ENCODE measurements around the gene MMP7.
"Not testable (repeated sequence)": the region's sequence is repeated elsewhere in the genome, so short reads cannot be mapped to it uniquely, and the experiment has no call there.

MMP7 gene

GRCh38 chr11:102523887-102524286 lies 6.7 kb downstream of the MMP7 start:
- H3K4me3 ChIP-seq = no peak overlapping the region
- H3K27me3 ChIP-seq (ENCODE audit: low read depth) = no peaks in the 10 kb centered on the region; the same call in 1 of the 2 replicates
- no peaks in the 10 kb centered on the region for H3K4me1 ChIP-seq
- in situ Hi-C loops (cut with MboI; ENCODE audit: low sequenced_read_pairs) = no loop called here
- no peak for DNase-seq (ENCODE audit: low spot score in 2 of 2)
- H3K9me3 ChIP-seq = no peaks in the 10 kb centered on the region
- no peaks in the 10 kb centered on the region for H3K36me3 ChIP-seq (replicated peaks)

- DNase-seq (ENCODE audit: low spot score in 2 of 2) = no peak
- H3K4me3 ChIP-seq = no peak overlapping the region
- in situ Hi-C loops (cut with MboI; ENCODE audit: low sequenced_read_pairs) = no loop called here
- H3K36me3 ChIP-seq (replicated peaks) = no peaks in the 10 kb centered on the region
- no peaks in the 10 kb centered on the region for H3K9me3 ChIP-seq
- H3K4me1 ChIP-seq = no peaks in the 10 kb centered on the region
- H3K27me3 ChIP-seq (ENCODE audit: low read depth) = no peaks in the 10 kb centered on the region
These were observed 7.4 kb downstream of the MMP7 start for GRCh38 chr11:102523189-102523570.

- in situ Hi-C loops (cut with MboI; ENCODE audit: low sequenced_read_pairs) = no loop called here
- H3K36me3 ChIP-seq (replicated peaks) = no peaks in the 10 kb centered on the region
- no peaks in the 10 kb centered on the region for H3K27me3 ChIP-seq (ENCODE audit: low read depth)
- no peaks in the 10 kb centered on the region for H3K9me3 ChIP-seq
- no peak for DNase-seq (ENCODE audit: low spot score in 2 of 2)
- no peaks in the 10 kb centered on the region for H3K4me1 ChIP-seq
- no peak overlapping the region for H3K4me3 ChIP-seq
These were observed 8.0 kb downstream of the MMP7 start for GRCh38 chr11:102522312-102523188.

- Histone ChIP-seq H3K27me3 (ENCODE audit: low read depth) (no peaks in the 10 kb centered on the region), H3K9me3 (no peaks in the 10 kb centered on the region), H3K36me3 (replicated peaks) (no peaks in the 10 kb centered on the region), H3K4me3 (no peak overlapping the region), H3K4me1 (no peaks in the 10 kb centered on the region)
- DNase-seq (ENCODE audit: low spot score in 2 of 2) = no peak
- in situ Hi-C loops (cut with MboI; ENCODE audit: low sequenced_read_pairs) = no loop called here
These were observed 9.4 kb downstream of the MMP7 start for GRCh38 chr11:102521121-102521520.

- Histone ChIP-seq H3K9me3 (no peaks in the 10 kb centered on the region), H3K4me1 (no peaks in the 10 kb centered on the region), H3K27me3 (ENCODE audit: low read depth) (no peaks in the 10 kb centered on the region), H3K4me3 (no peak overlapping the region), H3K36me3 (replicated peaks) (no peaks in the 10 kb centered on the region)
- no peak for DNase-seq (ENCODE audit: low spot score in 2 of 2)
- in situ Hi-C loops (cut with MboI; ENCODE audit: low sequenced_read_pairs) = no loop called here
These were observed 10.0 kb downstream of the MMP7 start for GRCh38 chr11:102520514-102520913.

- no peaks in the 10 kb centered on the region for H3K27me3 ChIP-seq (ENCODE audit: low read depth)
- in situ Hi-C loops (cut with MboI; ENCODE audit: low sequenced_read_pairs) = no loop called here
- H3K4me3 ChIP-seq = no peak overlapping the region
- DNase-seq (ENCODE audit: low spot score in 2 of 2) = no peak
- no peaks in the 10 kb centered on the region for H3K4me1 ChIP-seq
- no peaks in the 10 kb centered on the region for H3K9me3 ChIP-seq
- no peaks in the 10 kb centered on the region for H3K36me3 ChIP-seq (replicated peaks)
These were observed 12.1 kb downstream of the MMP7 start for GRCh38 chr11:102518296-102519094.

- H3K27me3 ChIP-seq (ENCODE audit: low read depth) = no peaks in the 10 kb centered on the region
- H3K4me1 ChIP-seq = no peaks in the 10 kb centered on the region
- H3K9me3 ChIP-seq = no peaks in the 10 kb centered on the region
- no peak overlapping the region for H3K4me3 ChIP-seq
- DNase-seq (ENCODE audit: low spot score in 2 of 2) = no peak
- H3K36me3 ChIP-seq (replicated peaks) = no peaks in the 10 kb centered on the region
- in situ Hi-C loops (cut with MboI; ENCODE audit: low sequenced_read_pairs) = no loop called here
These were observed 12.9 kb downstream of the MMP7 start for GRCh38 chr11:102517670-102518069.

- no peaks in the 10 kb centered on the region for H3K27me3 ChIP-seq (ENCODE audit: low read depth)
- in situ Hi-C loops (cut with MboI; ENCODE audit: low sequenced_read_pairs) = no loop called here
- no peaks in the 10 kb centered on the region for H3K4me1 ChIP-seq
- no peak for DNase-seq (ENCODE audit: low spot score in 2 of 2)
- no peaks in the 10 kb centered on the region for H3K9me3 ChIP-seq
- no peak overlapping the region for H3K4me3 ChIP-seq
- H3K36me3 ChIP-seq (replicated peaks) = no peaks in the 10 kb centered on the region
These were observed 14.4 kb downstream of the MMP7 start for GRCh38 chr11:102516179-102516578.

GRCh38 chr11:102513869-102514268 lies 16.7 kb downstream of the MMP7 start:
- Histone ChIP-seq H3K4me3 (no peak overlapping the region), H3K4me1 (no peaks in the 10 kb centered on the region), H3K36me3 (replicated peaks) (no peaks in the 10 kb centered on the region), H3K27me3 (ENCODE audit: low read depth) (no peaks in the 10 kb centered on the region), H3K9me3 (no peaks in the 10 kb centered on the region)
- DNase-seq (ENCODE audit: low spot score in 2 of 2) = no peak
- in situ Hi-C loops (cut with MboI; ENCODE audit: low sequenced_read_pairs) = no loop called here

GRCh38 chr11:102510439-102511135 lies 20.0 kb downstream of the MMP7 start:
- no peaks in the 10 kb centered on the region for H3K36me3 ChIP-seq (replicated peaks)
- DNase-seq (ENCODE audit: low spot score in 2 of 2) = no peak
- H3K9me3 ChIP-seq = no peaks in the 10 kb centered on the region
- H3K27me3 ChIP-seq (ENCODE audit: low read depth) = no peaks in the 10 kb centered on the region
- no peaks in the 10 kb centered on the region for H3K4me1 ChIP-seq
- H3K4me3 ChIP-seq = no peak overlapping the region
- in situ Hi-C loops (cut with MboI; ENCODE audit: low sequenced_read_pairs) = no loop called here

GRCh38 chr11:102502831-102503230 lies 27.7 kb downstream of the MMP7 start:
- H3K27me3 ChIP-seq (ENCODE audit: low read depth) = peaks cover 30% of the 10 kb centered on the region
- DNase-seq (ENCODE audit: low spot score in 2 of 2); H3K4me3 ChIP-seq; in situ Hi-C loops (cut with MboI; ENCODE audit: low sequenced_read_pairs); H3K4me1 ChIP-seq; H3K36me3 ChIP-seq (replicated peaks); H3K9me3 ChIP-seq: not testable (repeated sequence)

- Histone ChIP-seq H3K4me3 (no peak overlapping the region), H3K9me3 (no peaks in the 10 kb centered on the region), H3K36me3 (replicated peaks) (no peaks in the 10 kb centered on the region), H3K4me1 (no peaks in the 10 kb centered on the region), H3K27me3 (ENCODE audit: low read depth) (peaks cover 34% of the 10 kb centered on the region)
- DNase-seq (ENCODE audit: low spot score in 2 of 2) = no peak
- in situ Hi-C loops (cut with MboI; ENCODE audit: low sequenced_read_pairs) = no loop called here
These were observed 29.7 kb downstream of the MMP7 start for GRCh38 chr11:102500829-102501228.

GRCh38 chr11:102499931-102500330 lies 30.6 kb downstream of the MMP7 start:
- no peak for DNase-seq (ENCODE audit: low spot score in 2 of 2)
- Histone ChIP-seq H3K4me3 (no peak overlapping the region), H3K36me3 (replicated peaks) (no peaks in the 10 kb centered on the region), H3K27me3 (ENCODE audit: low read depth) (peaks cover 34% of the 10 kb centered on the region), H3K4me1 (no peaks in the 10 kb centered on the region), H3K9me3 (no peaks in the 10 kb centered on the region)
- in situ Hi-C loops (cut with MboI; ENCODE audit: low sequenced_read_pairs) = loop anchor here (5.0 to 10.0 kb wide), 2 partner anchors 158 to 215 kb away; no protein-coding TSS in a partner anchor

All from HAP-1 (cell line).